Fibroblast of skin of left biceps (primary cell): ENCODE results near the gene GLCCI1.
"Not testable (repeated sequence)": the region's sequence is repeated elsewhere in the genome, so short reads cannot be mapped to it uniquely, and the experiment has no call there.

Experiments
- DNase-seq, 2 experiments: peaks; one replicate each; pipeline ENCODE4 v3.0.0-alpha.2; 2013; ENCODE audit warnings: low read depth in 2 of 2

The GLCCI1 gene

GRCh38 chr7:8094164-8095140 is 125.9 kb downstream of the GLCCI1 start:
- no peak for DNase-seq

- not testable (repeated sequence) for DNase-seq
Measured at GRCh38 chr7:8101292-8101691, 132.7 kb downstream of the GLCCI1 start.

- no peak for DNase-seq
Measured at GRCh38 chr7:8103282-8103681, 134.7 kb downstream of the GLCCI1 start.

GRCh38 chr7:8105449-8106095 is 137.0 kb downstream of the GLCCI1 start:
- no peak for DNase-seq

GRCh38 chr7:8109196-8110022 is 140.8 kb downstream of the GLCCI1 start:
- DNase-seq, result peak; percentile 2 to 8

- no peak for DNase-seq
Measured at GRCh38 chr7:8111282-8111960, 142.8 kb downstream of the GLCCI1 start.

GRCh38 chr7:8112685-8113084 is 144.1 kb downstream of the GLCCI1 start:
- DNase-seq, result no peak

- DNase-seq, result no peak
Measured at GRCh38 chr7:8113184-8113583, 144.6 kb downstream of the GLCCI1 start.

GRCh38 chr7:8114175-8114574 is 145.6 kb downstream of the GLCCI1 start:
- no peak for DNase-seq

GRCh38 chr7:8115547-8116402 is 147.2 kb downstream of the GLCCI1 start:
- DNase-seq, result no peak

GRCh38 chr7:8117195-8117594 is 148.6 kb downstream of the GLCCI1 start:
- DNase-seq, result no peak

GRCh38 chr7:8119262-8119661 is 150.7 kb downstream of the GLCCI1 start:
- DNase-seq, result no peak

- DNase-seq, result no peak
Measured at GRCh38 chr7:8120390-8121058, 151.9 kb downstream of the GLCCI1 start.

GRCh38 chr7:8121243-8121642 is 152.6 kb downstream of the GLCCI1 start:
- no peak for DNase-seq

GRCh38 chr7:8125680-8126444 is 157.3 kb downstream of the GLCCI1 start:
- no peak for DNase-seq

GRCh38 chr7:8126601-8127167 is 158.1 kb downstream of the GLCCI1 start:
- DNase-seq, result no peak

- no peak for DNase-seq
Measured at GRCh38 chr7:8128449-8129317, 160.1 kb downstream of the GLCCI1 start.

GRCh38 chr7:8129318-8129659 is 160.7 kb downstream of the GLCCI1 start:
- no peak for DNase-seq
